Stimulated activated CD8-positive, alpha-beta memory T cell treated with anti-CD3 and anti-CD28 coated beads, Interleukin-7, amount 100 ng/mL, for 24 hours (primary cell): ENCODE results near the gene PBRM1.
"Not testable (repeated sequence)": the region's sequence is repeated elsewhere in the genome, so short reads cannot be mapped to it uniquely, and the experiment has no call there.

Experiments used
- DNase-seq: peaks from one replicate; pipeline ENCODE4 v3.0.0-alpha.2; 2020; ENCODE audit warnings: low read depth

PBRM1 gene

GRCh38 chr3:52704611-52705437, 19.1 kb upstream of the PBRM1 start:
- no peak for DNase-seq

DNA sequence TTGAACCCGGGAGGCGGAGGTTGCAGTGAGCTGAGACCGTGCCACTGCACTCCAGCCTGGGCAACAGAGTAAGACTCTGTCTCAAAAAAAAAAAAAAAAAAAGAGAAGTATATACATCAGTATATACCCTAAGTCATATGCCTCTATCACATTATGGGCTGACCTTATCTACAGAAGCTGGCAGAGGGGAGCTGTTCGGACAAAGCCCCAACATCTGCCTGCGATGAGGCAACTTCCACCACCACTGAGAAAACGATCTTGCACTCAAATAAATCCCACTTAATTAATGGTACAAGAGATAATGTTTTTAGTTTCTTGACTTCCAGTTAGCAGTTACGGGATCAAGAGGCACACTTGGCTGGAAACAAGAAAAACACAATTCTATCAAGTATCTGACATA, 17.6 kb upstream of the PBRM1 start:
- DNase-seq, result no peak

- DNase-seq, result no peak
These were observed 11.9 kb upstream of the PBRM1 start for GRCh38 chr3:52697632-52697965.

GRCh38 chr3:52696830-52697631, 11.3 kb upstream of the PBRM1 start:
- no peak for DNase-seq

- no peak for DNase-seq
These were observed 10.3 kb upstream of the PBRM1 start for GRCh38 chr3:52695798-52696671.

DNA sequence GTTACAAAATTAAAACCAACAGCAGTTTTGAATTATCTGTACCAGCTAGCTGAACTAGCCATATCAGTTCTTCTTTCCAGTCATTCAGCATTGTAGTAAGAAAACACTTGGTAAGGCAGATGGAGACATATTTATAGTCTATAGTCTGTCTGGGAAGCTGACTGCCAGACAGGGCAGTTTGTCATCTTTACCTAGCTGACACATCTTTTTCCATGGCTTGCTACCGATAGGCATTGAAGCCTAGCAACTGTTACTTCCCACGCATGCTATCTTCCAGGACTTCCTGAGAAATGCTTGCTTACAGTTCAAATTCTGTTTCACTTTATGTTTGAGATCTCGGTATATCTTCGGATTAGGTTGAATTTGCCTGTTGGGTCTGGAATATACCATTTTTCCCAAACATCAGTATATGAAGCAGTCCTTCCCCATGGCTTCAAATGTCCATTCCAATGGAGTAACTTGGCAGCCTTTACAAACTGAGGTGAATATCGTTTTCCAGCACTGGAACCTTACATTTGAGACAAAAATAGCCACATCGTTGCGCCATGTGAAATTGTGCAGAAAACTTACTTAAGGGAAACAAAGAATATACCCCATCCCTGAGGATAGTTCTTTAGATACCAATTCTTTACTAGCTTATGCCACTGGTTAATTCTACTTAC, 8.9 kb upstream of the PBRM1 start:
- DNase-seq, result no peak

- no peak for DNase-seq
These were observed 7.4 kb upstream of the PBRM1 start for GRCh38 chr3:52693071-52693470.

DNA sequence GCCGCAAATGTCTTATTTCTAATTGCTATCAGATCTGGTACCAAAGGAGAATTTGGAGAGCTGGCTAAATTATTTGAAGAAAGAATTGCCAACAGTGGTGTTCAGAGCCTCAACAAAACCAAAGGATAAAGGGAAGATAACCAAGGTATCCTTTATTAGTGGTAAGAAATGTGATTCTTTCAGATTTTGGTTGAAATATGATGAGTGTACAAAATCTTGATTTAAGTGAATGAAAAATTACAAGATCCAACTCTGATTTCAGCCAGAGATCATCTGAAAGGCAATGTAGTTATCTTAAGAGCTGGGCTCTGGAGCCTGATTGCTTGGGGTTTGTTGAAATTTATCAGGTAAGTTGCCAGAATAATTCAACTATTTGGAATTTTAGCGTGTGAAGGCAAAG, 4.8 kb upstream of the PBRM1 start:
- DNase-seq, result no peak

GRCh38 chr3:52689151-52689550, 3.4 kb upstream of the PBRM1 start:
- no peak for DNase-seq

- no peak for DNase-seq
These were observed 2.6 kb upstream of the PBRM1 start for GRCh38 chr3:52688266-52688665.

DNA sequence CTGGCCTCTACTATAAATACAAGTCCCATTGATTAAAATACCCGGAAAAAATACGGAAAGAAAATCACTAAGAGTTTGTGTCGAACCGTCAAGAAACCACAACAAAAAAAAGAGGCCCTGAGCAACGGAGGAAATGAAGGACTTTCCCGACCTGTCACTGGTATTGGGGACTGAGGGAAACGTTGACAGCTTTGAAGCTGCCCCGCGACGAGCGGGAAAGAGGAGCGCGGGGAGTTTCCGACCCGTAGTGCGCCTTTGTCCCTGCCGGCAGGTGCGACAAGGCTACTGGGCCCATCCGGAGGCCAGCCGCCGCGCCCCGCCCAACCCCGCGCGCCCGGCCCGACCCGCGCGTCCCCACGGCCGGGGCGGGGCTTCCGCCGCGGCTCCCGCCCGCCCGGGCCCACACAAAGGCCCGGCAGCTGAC, 416 bp downstream of the PBRM1 start:
- peak; percentile 67 for DNase-seq

GRCh38 chr3:52684184-52684583, 1.5 kb downstream of the PBRM1 start:
- no peak for DNase-seq

DNA sequence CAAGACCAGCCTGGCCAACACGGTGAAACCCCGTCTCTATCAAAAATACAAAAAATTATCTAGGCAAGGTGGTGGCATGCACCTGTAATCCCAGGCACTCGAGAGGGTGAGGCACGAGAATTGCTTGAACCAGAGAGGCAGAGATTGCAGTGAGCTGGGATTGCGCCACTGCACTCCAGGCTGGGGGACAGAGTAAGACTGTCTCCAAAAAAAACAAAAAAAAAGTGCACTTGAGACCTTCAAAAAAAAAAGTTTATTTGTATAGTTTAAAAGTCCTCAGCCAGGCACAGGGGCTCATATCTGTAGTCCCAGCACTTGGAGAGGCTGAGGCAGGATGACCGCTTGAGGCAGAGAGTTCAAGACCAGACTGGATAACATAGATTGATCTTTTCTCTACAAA, 2.1 kb downstream of the PBRM1 start:
- DNase-seq, result no peak

- DNase-seq, result no peak
These were observed 3.7 kb downstream of the PBRM1 start for GRCh38 chr3:52682016-52682415.

DNA sequence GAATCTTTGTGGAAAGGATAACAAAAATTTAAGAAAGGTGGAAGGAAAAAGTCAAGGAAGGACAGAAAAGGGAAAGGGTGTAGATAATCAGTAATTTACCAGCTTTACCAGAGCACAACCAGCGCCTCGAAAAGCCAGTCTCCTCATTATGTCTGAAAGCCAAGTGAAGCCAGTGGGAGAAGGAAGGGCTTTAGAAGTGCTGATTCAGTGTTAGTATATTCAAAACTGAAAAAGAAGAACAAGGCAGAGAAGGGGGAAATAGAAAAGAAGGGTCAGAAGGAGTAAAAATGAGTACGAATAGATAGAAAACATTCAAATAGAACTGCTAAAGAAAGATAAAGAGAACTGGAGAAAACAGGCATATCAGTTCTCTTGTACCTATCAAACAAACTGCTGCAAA, 4.1 kb downstream of the PBRM1 start:
- no peak for DNase-seq

DNA sequence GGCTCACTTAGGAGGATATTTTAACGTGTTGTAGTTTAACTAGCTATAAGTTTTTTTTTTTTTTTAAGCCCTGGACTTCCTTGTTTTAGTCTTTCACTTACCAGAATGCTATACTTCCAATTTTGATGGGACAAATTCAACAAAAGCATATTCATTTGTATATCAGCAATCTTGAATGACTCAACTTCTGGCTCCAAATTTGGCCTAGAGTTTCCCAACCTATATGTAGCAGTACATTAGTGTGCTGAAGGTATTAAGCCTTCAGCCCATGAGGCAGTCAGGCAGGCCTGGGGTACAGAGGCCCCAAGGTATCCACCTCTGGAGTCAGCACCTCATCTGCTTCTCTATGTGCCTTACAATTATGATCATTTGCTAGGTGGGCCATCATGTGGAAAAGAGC, 5.9 kb downstream of the PBRM1 start:
- DNase-seq, result no peak

DNA sequence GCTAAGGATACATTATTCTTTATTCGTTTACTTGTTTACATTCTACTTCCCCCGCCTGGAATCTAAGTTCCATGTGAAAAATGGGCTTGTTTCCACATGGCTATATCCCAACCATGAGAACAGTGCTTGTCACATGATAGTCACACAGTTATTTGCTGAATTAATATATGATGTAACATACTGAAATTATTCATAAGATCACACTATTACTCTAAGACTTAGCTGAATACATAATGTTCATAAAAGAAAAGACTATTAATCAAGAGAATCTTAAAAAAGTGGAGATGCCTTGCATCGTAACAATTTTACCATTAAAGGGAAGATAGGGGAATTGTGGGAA, 6.5 kb downstream of the PBRM1 start:
- DNase-seq, result no peak

GRCh38 chr3:52678265-52679198, 7.2 kb downstream of the PBRM1 start:
- DNase-seq, result no peak

DNA sequence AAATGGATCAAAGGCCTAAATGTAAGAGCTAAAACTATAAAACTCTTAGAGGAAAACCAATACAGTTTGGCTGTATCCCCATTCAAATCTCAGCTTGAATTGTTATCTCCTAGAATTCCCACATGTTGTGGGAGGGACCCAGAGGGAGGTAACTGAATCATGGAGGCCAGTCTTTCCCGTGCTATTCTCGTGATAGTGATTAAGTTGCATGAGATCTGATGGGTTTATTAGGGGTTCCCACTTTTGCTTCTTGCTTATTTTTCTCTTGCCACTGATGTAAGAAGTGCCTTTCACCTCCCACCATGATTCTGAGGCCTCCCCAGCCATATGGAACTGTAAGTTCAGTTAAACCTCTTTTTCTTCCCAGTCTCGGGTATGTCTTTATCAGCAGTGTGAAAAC, 9.5 kb downstream of the PBRM1 start:
- DNase-seq, result not testable (repeated sequence)

DNA sequence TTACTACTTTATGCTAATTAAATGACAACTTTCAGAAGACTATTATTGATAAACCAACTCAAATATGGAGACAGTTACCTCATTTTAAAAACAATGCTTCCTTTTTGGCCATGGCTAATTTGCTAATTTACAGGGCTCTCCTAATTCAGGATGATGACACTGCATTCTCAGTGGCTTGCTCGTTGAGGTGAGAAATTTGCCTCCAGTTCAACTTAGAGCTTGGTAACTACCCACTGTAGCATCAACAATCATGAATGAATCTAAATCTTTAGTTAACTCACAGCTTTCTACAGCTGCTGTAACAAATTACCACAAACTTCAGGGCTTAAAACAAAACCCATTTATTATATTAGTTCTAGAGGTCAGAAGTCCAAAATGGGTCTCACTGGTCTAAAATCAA, 14.0 kb downstream of the PBRM1 start:
- no peak for DNase-seq
